PFSK-1 (cell line): ENCODE results near the gene CDX1.

ENCODE experiments used
- FOXP2 ChIP-seq: optimal IDR thresholded peaks from 2 replicates; pipeline ENCODE3; 2011; ENCODE audit warnings: borderline replicate concordance, control low read depth, inconsistent platforms; ENCODE audit not compliant: insufficient read depth; ENCODE audit errors: extremely low read length, extremely low read depth
- POLR2AphosphoS5 ChIP-seq: IDR thresholded peaks from 2 replicates; pipeline ENCODE4 v1.6.1; 2012; ENCODE audit warnings: low read depth, mild to moderate bottlenecking, control low read depth, low read length, moderate library complexity
- SIN3A ChIP-seq: IDR thresholded peaks from 2 replicates; pipeline ENCODE4 v1.6.1; 2012; ENCODE audit warnings: mild to moderate bottlenecking, low read length, moderate library complexity, borderline replicate concordance; ENCODE audit not compliant: insufficient read depth
- TAF1 ChIP-seq: IDR thresholded peaks from 2 replicates; pipeline ENCODE4 v1.6.1; 2012; ENCODE audit warnings: low read length, control low read depth, borderline replicate concordance; ENCODE audit not compliant: insufficient read depth
- TF ChIP-seq, protein P1 (sequence below), 2 experiments: IDR thresholded peaks; 2 replicates each; pipeline versions ENCODE4 v1.6.1 to v1.8.0; 2011 to 2012; ENCODE audit warnings: low read depth in 2 of 2, low read length in 2 of 2, control low read depth in 1 of 2, inconsistent platforms in 1 of 2, mild to moderate bottlenecking in 1 of 2, moderate library complexity in 1 of 2; ENCODE audit not compliant: insufficient read depth in 1 of 2

Gene CDX1

DNA sequence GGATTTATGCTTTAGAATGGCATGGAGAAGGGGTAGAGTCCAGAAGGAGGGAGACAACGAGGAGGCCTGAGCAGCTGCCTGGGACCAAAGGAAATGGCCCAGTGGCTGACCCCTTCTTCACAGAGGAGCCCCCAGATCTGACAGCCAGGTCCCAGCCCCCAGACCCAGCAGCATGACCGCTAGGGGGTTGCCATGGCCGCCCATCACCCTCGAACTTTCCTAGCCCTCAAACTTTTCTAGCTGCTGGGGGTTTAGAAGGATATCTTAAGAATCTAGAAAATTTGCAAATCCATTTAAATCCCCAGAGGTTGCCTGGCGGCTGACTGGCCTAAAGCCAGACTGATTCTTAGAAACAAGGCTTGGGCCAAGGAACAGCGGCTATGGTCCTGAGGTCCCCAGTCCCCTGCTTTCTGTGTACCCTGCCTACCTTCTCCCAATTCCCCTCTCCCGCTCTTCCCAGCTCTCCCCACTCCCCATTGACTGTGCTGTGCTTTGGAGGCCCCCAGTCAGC lies 11.9 kb upstream of the CDX1 start:
- TF ChIP-seq POLR2AphosphoS5 (no peak), TAF1 (no peak), FOXP2 (no peak), SIN3A (no peak)
- TF ChIP-seq, protein P1, sequence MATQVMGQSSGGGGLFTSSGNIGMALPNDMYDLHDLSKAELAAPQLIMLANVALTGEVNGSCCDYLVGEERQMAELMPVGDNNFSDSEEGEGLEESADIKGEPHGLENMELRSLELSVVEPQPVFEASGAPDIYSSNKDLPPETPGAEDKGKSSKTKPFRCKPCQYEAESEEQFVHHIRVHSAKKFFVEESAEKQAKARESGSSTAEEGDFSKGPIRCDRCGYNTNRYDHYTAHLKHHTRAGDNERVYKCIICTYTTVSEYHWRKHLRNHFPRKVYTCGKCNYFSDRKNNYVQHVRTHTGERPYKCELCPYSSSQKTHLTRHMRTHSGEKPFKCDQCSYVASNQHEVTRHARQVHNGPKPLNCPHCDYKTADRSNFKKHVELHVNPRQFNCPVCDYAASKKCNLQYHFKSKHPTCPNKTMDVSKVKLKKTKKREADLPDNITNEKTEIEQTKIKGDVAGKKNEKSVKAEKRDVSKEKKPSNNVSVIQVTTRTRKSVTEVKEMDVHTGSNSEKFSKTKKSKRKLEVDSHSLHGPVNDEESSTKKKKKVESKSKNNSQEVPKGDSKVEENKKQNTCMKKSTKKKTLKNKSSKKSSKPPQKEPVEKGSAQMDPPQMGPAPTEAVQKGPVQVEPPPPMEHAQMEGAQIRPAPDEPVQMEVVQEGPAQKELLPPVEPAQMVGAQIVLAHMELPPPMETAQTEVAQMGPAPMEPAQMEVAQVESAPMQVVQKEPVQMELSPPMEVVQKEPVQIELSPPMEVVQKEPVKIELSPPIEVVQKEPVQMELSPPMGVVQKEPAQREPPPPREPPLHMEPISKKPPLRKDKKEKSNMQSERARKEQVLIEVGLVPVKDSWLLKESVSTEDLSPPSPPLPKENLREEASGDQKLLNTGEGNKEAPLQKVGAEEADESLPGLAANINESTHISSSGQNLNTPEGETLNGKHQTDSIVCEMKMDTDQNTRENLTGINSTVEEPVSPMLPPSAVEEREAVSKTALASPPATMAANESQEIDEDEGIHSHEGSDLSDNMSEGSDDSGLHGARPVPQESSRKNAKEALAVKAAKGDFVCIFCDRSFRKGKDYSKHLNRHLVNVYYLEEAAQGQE (IDR thresholded peaks at IDR 0.05; ENCODE audit: insufficient read depth in 1 of 2, low read depth in 2 of 2, low read length in 2 of 2): no peak

DNA sequence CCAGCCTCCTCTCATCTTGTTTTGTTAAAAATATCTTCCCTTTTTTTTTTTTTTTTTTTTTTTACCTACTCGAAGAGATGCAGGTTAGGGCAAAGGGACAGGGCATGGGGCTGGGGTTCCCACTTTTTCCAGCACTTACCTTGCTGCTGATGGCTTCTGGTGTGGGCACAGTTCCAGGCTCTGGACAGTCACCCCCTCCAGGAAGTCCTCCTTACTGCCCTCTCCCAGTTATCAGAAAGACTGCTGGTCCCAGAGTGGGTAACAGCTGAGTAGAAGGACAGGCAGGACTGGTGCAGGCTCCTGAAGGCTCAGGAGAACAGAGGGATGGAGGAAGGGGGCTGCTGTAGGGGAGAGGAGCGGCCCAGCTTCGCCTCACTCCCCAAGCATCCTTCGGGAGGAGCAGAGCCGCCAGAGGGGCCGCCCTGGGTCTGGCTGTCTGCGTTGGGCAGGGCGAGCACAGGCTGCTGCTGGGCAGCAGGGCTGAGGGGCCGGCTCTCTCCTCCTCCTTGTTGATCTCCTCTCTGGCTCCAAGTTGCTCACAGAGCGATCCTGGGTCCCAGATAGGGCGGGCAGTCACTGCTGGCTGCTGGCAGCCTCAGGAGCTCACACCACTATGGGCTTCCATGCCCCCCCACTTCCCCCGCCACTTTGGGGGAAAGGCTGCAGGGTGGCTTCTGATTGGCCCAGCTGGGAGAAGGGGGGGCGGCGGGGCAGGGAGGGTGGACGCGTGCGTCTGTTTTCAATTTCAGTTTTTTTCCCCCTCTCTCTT lies 11.1 kb upstream of the CDX1 start, which contains the start of gene PDGFRB:
PDGFRB (minus strand) TSS at position 588 of the 769 bp plus-strand sequence. CDS start 18,798 bp downstream, outside the sequence.
- TF ChIP-seq, protein P1 (IDR thresholded peaks at IDR 0.05; ENCODE audit: insufficient read depth in 1 of 2, low read depth in 2 of 2, low read length in 2 of 2): no peak

DNA sequence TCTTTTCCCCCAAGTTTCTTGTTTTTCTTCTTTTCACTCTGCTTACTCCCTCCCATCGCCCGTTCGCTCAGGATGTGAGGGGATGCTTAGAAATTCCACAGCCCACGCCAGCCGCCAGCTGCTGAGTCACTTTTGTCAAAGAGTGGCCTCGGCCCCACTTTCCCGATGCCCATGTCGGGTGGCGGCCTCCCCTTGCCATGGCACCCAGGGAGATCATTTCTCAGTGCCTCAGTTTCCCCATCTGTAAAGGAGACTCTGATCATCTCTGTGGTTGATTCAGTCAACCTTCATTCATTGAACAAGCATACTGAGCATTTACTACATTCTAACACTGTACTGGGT lies 10.6 kb upstream of the CDX1 start:
- TF ChIP-seq TAF1 (no peak), POLR2AphosphoS5 (no peak), FOXP2 (no peak), SIN3A (no peak)
- TF ChIP-seq, protein P1 (IDR thresholded peaks at IDR 0.05; ENCODE audit: insufficient read depth in 1 of 2, low read depth in 2 of 2, low read length in 2 of 2): no peak

DNA sequence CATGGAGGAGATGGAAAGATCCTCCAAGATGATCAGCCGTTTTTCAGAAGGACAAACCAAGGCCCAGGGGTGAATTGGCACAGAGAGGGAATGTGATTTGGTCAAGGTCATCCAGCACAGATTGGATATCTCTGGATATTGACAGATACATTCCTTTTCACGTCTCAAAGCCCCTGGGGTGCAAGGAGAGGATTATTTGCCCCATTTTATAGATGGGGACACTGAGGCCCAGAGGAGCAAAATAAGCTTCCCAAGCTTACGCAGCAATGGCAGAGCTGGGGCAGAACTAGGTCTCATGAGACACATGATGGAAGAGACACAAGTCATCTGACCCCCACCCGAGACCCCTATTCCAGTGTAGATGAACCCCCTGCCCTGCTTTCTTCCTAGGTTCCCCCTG lies 10.0 kb upstream of the CDX1 start:
- TF ChIP-seq, protein P1 (IDR thresholded peaks at IDR 0.05; ENCODE audit: insufficient read depth in 1 of 2, low read depth in 2 of 2, low read length in 2 of 2): no peak
- TF ChIP-seq FOXP2: no peak
- TF ChIP-seq TAF1: no peak
- TF ChIP-seq SIN3A: no peak
- TF ChIP-seq POLR2AphosphoS5: no peak

DNA sequence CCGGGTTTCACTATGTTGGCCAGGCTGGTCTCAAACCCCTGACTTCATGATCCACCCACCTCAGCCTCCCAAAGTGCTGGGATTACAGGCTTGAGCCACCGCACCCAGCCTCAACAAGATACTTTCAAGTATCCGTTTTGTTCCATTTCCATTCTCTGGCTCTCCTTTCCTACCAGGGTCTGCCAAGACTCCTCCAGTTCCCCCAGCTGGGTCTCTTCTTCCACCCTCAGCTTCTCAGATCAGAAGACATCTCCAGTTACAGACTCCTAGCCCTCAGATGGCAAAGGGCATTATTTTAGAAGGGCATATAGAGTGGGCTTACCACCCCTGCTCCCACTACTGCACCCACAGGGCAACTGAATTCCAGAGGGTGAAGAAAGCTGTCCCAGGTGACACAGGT lies 9.4 kb upstream of the CDX1 start:
- TF ChIP-seq, protein P1 (IDR thresholded peaks at IDR 0.05; ENCODE audit: insufficient read depth in 1 of 2, low read depth in 2 of 2, low read length in 2 of 2): no peak
- TF ChIP-seq TAF1: no peak
- no peak for TF ChIP-seq SIN3A
- no peak for TF ChIP-seq POLR2AphosphoS5
- no peak for TF ChIP-seq FOXP2
